Heart left ventricle (tissue), 13 donors: ENCODE results near the gene NPAS1.

Experiments used
- POLR2A ChIP-seq, 2 donors: fragments of 450-650 bp; IDR thresholded peaks; one replicate each; pipeline ENCODE4 v1.6.1; 2017; ENCODE audit warnings: antibody characterized with exemption in 2 of 2, mild to moderate bottlenecking in 2 of 2, moderate library complexity in 2 of 2
- TF ChIP-seq, protein P1 (sequence below), 12 donors: fragments of 200-600 bp; sonication (generic) in 4 of 12; IDR thresholded peaks; one replicate each; pipeline versions ENCODE4 v1.5.0 to v1.8.0; 2018 to 2022; ENCODE audit warnings: antibody characterized with exemption in 12 of 12, mild to moderate bottlenecking in 5 of 12
- donor health status: ischemic (EF 13 %, LVEDD 7.1; RV severe dilation, severe dysfunction).
- donor health status: DM: no; HTN: yes; CAD: no.
- donor health status: DM: no; HTN: no; CAD: no.
- donor health status: ischemic (EF 25% LVEDD 6.9; RV normal size, moderate dysfunction).
- donor health status: ischemic (EF 25% LVEDD 5.7; RV mildly dilated, moderate dysfunction).
- donor health status: ischemic (EF 35%, LVEDD 5.7; RV mildly dilated, moderate dysfunction).
- donor health status: nonischemic (EF 11% LVEDD 7.7; RV severe dilation, severe dysfunction).
- donor health status: DM: yes; HTN: yes; CAD: no.
- donor health status: PGD.
- donor health status: ischemic (EF 29% LVEDD 5.4; RV normal size, mild dysfunction).
- donor health status: nonischemic (EF 23%, LVEDD 6.1; RV moderate dilation, normal function).

DNA sequence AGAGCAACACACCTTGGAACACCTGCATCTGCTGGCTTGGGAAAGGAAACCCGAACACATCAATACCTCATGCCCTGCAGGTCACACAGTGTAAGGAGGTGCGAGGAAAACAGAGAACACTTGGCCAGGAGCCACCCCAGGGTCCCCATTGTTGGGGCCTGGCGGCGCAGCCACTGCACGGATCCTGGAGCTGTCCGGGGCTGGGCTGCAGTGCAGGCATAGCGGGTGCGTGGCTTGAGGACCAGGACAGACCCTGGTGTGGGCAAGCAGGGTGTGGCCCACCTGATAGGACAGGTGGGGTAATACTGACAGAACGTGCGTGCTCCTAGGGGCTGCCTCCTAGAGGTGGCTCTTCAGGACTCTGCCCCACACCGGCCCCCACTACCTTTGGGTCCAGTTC, 45.6 kb downstream of the NPAS1 start:
- TF ChIP-seq, protein P1, sequence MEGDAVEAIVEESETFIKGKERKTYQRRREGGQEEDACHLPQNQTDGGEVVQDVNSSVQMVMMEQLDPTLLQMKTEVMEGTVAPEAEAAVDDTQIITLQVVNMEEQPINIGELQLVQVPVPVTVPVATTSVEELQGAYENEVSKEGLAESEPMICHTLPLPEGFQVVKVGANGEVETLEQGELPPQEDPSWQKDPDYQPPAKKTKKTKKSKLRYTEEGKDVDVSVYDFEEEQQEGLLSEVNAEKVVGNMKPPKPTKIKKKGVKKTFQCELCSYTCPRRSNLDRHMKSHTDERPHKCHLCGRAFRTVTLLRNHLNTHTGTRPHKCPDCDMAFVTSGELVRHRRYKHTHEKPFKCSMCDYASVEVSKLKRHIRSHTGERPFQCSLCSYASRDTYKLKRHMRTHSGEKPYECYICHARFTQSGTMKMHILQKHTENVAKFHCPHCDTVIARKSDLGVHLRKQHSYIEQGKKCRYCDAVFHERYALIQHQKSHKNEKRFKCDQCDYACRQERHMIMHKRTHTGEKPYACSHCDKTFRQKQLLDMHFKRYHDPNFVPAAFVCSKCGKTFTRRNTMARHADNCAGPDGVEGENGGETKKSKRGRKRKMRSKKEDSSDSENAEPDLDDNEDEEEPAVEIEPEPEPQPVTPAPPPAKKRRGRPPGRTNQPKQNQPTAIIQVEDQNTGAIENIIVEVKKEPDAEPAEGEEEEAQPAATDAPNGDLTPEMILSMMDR (IDR thresholded peaks at IDR 0.05): no peak
- TF ChIP-seq POLR2A (IDR thresholded peaks at IDR 0.05): no peak
